Measurements from ENCODE around the gene PGAP3. TPM values are rescaled to one million over a fixed set of nuclear protein-coding genes. Genes with fewer than 3 reads are reported as not detected.

Gene PGAP3
- total and polyA plus RNA-seq, 2 donors, result 6.6 to 18.5 TPM

DNA sequence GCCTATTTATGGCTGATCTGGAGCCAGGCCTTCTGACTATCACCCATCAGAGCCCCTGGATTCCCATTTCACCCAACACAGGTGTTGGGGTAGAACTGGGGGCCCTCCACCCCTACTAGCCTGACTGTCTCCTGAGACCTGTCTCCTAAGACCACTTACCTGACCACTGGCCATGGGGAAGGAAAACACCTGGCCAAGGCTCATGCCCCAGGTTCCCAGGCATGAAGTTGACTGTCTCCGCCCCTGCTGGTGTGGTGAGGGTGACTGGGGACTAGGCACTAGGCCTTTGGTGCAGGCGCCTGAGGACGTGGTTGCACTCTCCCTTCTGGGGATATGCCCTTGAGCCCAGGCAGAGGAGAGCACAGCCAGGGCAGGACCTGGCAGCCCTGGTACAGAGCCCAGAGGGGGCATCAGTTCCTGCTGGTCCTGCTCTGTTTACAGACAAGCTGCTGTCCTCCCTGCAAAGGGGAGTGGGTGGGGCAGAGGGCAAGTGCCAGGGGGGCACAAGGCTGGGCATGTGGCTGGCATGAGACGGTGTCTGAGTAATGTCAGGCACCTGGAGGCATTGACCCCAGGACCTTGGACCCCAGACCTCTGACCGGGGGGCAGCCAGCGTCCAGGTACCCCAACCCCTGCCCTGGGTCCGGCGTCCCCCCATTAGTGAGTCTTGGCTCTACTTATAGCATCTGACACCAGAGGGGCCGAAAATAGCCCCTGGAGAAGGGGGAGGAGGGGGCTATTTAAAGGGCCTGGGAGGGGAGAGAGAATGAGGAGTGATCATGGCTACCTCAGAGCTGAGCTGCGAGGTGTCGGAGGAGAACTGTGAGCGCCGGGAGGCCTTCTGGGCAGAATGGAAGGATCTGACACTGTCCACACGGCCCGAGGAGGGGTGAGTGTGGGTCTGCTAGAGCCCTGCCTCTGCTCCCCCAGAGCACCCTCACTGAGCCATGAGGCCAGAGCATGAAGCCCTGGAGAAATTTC is 23.0 kb downstream of the PGAP3 start, which contains the start of gene TCAP:
Gene TCAP, plus strand, starts transcription at position 769 of the 981 bp plus-strand sequence. Its CDS starts 11 bp downstream, at position 780.
- Histone ChIP-seq H3K36me3 (ENCODE audit: control insufficient read depth in 2 of 2, insufficient read depth in 2 of 2, low read length in 1 of 2) (peaks cover 34 to 36% of the 10 kb centered on the region in 2 donors), H3K27ac (ENCODE audit: low read depth in 1 of 2, low read length in 1 of 2) (no peak within 1 kb of the TSS), H3K4me3 (ENCODE audit: low read length in 2 of 2) (no peak within 1 kb of the TSS), H3K27me3 (ENCODE audit: control insufficient read depth in 2 of 2, insufficient read depth in 1 of 2, low read length in 1 of 2) (peaks cover 35 to 54% of the 10 kb centered on the region in 2 donors), H3K4me1 (ENCODE audit: control insufficient read depth in 2 of 2, insufficient read depth in 2 of 2, low read length in 2 of 2) (peaks cover 6 to 29% of the 10 kb centered on the region in 2 donors), H3K9me3 (ENCODE audit: control insufficient read depth in 2 of 2, insufficient read depth in 1 of 2, low read length in 1 of 2) (peaks cover 0 to 7% of the 10 kb centered on the region in 2 donors)
- no peak for DNase-seq (ENCODE audit: low read depth in 6 of 9, low spot score in 9 of 9)
- WGBS, result 87% methylated on average over 15 of the region's 15 CpGs

- no peak overlapping the region for H3K4me3 ChIP-seq (ENCODE audit: low read length in 2 of 2)
- peaks cover 0 to 7% of the 10 kb centered on the region in 2 donors for H3K9me3 ChIP-seq (ENCODE audit: control insufficient read depth in 2 of 2, insufficient read depth in 1 of 2, low read length in 1 of 2)
- H3K27me3 ChIP-seq (ENCODE audit: control insufficient read depth in 2 of 2, insufficient read depth in 1 of 2, low read length in 1 of 2), result peaks cover 28 to 44% of the 10 kb centered on the region in 2 donors
- no peak for DNase-seq (ENCODE audit: low read depth in 6 of 9, low spot score in 9 of 9)
- 92% methylated on average over 17 of the region's 17 CpGs for WGBS
- H3K27ac ChIP-seq (ENCODE audit: low read depth in 1 of 2, low read length in 1 of 2), result no peak overlapping the region
- peaks cover 37 to 41% of the 10 kb centered on the region in 2 donors for H3K36me3 ChIP-seq (ENCODE audit: control insufficient read depth in 2 of 2, insufficient read depth in 2 of 2, low read length in 1 of 2)
- H3K4me1 ChIP-seq (ENCODE audit: control insufficient read depth in 2 of 2, insufficient read depth in 2 of 2, low read length in 2 of 2), result peaks cover 12 to 38% of the 10 kb centered on the region in 2 donors
Observed at GRCh38 chr17:39663688-39664580, 23.9 kb downstream of the PGAP3 start.

- no peak for DNase-seq (ENCODE audit: low read depth in 6 of 9, low spot score in 9 of 9)
- Histone ChIP-seq H3K9me3 (ENCODE audit: control insufficient read depth in 2 of 2, insufficient read depth in 1 of 2, low read length in 1 of 2) (peaks cover 0 to 7% of the 10 kb centered on the region in 2 donors), H3K27ac (ENCODE audit: low read depth in 1 of 2, low read length in 1 of 2) (no peak overlapping the region), H3K4me3 (ENCODE audit: low read length in 2 of 2) (no peak overlapping the region), H3K4me1 (ENCODE audit: control insufficient read depth in 2 of 2, insufficient read depth in 2 of 2, low read length in 2 of 2) (peaks cover 15 to 40% of the 10 kb centered on the region in 2 donors), H3K36me3 (ENCODE audit: control insufficient read depth in 2 of 2, insufficient read depth in 2 of 2, low read length in 1 of 2) (peaks cover 40 to 47% of the 10 kb centered on the region in 2 donors), H3K27me3 (ENCODE audit: control insufficient read depth in 2 of 2, insufficient read depth in 1 of 2, low read length in 1 of 2) (peaks cover 28 to 38% of the 10 kb centered on the region in 2 donors)
- 94% methylated on average over 4 of the region's 4 CpGs for WGBS
Observed at GRCh38 chr17:39663340-39663687, 24.5 kb downstream of the PGAP3 start.

- no peak for DNase-seq (ENCODE audit: low read depth in 6 of 9, low spot score in 9 of 9)
- peaks cover 24 to 32% of the 10 kb centered on the region in 2 donors for H3K27me3 ChIP-seq (ENCODE audit: control insufficient read depth in 2 of 2, insufficient read depth in 1 of 2, low read length in 1 of 2)
- H3K9me3 ChIP-seq (ENCODE audit: control insufficient read depth in 2 of 2, insufficient read depth in 1 of 2, low read length in 1 of 2), result peaks cover 0 to 7% of the 10 kb centered on the region in 2 donors
- H3K27ac ChIP-seq (ENCODE audit: low read depth in 1 of 2, low read length in 1 of 2), result no peak overlapping the region
- peaks cover 46 to 53% of the 10 kb centered on the region in 2 donors for H3K36me3 ChIP-seq (ENCODE audit: control insufficient read depth in 2 of 2, insufficient read depth in 2 of 2, low read length in 1 of 2)
- H3K4me3 ChIP-seq (ENCODE audit: low read length in 2 of 2), result no peak overlapping the region
- 97% methylated on average over 22 of the region's 22 CpGs for WGBS
- peaks cover 18 to 44% of the 10 kb centered on the region in 2 donors for H3K4me1 ChIP-seq (ENCODE audit: control insufficient read depth in 2 of 2, insufficient read depth in 2 of 2, low read length in 2 of 2)
Observed at GRCh38 chr17:39662551-39663339, 25.1 kb downstream of the PGAP3 start.

GRCh38 chr17:39661744-39662541 is 25.9 kb downstream of the PGAP3 start:
- Histone ChIP-seq H3K9me3 (ENCODE audit: control insufficient read depth in 2 of 2, insufficient read depth in 1 of 2, low read length in 1 of 2) (peaks cover 0 to 2% of the 10 kb centered on the region in 2 donors), H3K4me3 (ENCODE audit: low read length in 2 of 2) (no peak overlapping the region), H3K27me3 (ENCODE audit: control insufficient read depth in 2 of 2, insufficient read depth in 1 of 2, low read length in 1 of 2) (peaks cover 16 to 24% of the 10 kb centered on the region in 2 donors), H3K36me3 (ENCODE audit: control insufficient read depth in 2 of 2, insufficient read depth in 2 of 2, low read length in 1 of 2) (peaks cover 48 to 60% of the 10 kb centered on the region in 2 donors), H3K27ac (ENCODE audit: low read depth in 1 of 2, low read length in 1 of 2) (no peak overlapping the region), H3K4me1 (ENCODE audit: control insufficient read depth in 2 of 2, insufficient read depth in 2 of 2, low read length in 2 of 2) (peaks cover 19 to 39% of the 10 kb centered on the region in 2 donors)
- WGBS, result 97% methylated on average over 8 of the region's 8 CpGs
- no peak for DNase-seq (ENCODE audit: low read depth in 6 of 9, low spot score in 9 of 9)

DNA sequence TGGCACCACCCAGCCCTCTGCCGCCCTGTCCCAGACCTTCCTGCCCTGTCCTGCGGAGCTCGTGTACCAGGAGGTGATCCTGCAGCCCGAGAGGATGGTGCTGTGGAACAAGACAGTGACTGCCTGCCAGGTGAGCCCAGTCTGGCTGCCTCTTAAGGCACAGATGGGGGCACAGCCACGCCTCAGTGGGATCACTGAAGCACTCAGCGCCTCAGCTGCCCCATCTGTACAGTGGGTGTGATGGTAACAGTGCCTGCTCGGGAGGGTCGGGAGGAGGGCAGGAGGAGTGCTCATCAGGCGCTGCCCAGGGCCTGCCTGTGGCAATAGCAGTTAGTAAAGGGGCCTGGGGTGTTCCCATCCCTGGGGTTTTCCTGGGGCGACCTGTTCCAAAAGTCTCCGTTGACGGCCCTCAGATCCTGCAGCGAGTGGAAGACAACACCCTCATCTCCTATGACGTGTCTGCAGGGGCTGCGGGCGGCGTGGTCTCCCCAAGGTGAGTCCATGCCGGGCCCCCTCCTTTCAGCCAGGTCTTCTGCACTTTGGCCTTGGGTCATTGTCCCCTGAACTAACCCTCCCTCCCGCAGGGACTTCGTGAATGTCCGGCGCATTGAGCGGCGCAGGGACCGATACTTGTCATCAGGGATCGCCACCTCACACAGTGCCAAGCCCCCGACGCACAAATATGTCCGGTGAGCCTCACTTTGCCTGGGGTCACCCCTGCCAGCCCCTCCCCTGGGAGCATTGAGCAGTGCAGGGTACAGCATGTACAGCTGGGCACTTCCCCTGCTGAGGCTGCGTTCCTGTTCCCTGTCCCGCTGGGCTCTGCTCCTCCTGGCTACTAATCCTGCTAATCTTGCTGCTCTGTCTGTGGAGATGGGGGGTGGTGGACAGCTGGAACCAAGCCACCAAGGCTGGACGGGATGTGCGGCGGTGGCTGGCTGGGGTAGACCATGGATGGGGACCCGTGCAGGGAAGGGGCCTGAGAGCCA is 27.2 kb downstream of the PGAP3 start:
- peak overlapping the region in 1 of 2 donors; percentile 78 for H3K27ac ChIP-seq (ENCODE audit: low read depth in 1 of 2, low read length in 1 of 2)
- peaks cover 19 to 38% of the 10 kb centered on the region in 2 donors for H3K4me1 ChIP-seq (ENCODE audit: control insufficient read depth in 2 of 2, insufficient read depth in 2 of 2, low read length in 2 of 2)
- WGBS, result 98% methylated on average over 35 of the region's 35 CpGs
- peaks cover 54 to 69% of the 10 kb centered on the region in 2 donors for H3K36me3 ChIP-seq (ENCODE audit: control insufficient read depth in 2 of 2, insufficient read depth in 2 of 2, low read length in 1 of 2)
- H3K9me3 ChIP-seq (ENCODE audit: control insufficient read depth in 2 of 2, insufficient read depth in 1 of 2, low read length in 1 of 2), result no peaks in the 10 kb centered on the region
- H3K27me3 ChIP-seq (ENCODE audit: control insufficient read depth in 2 of 2, insufficient read depth in 1 of 2, low read length in 1 of 2), result peaks cover 4 to 12% of the 10 kb centered on the region in 2 donors
- no peak for DNase-seq (ENCODE audit: low read depth in 6 of 9, low spot score in 9 of 9)
- H3K4me3 ChIP-seq (ENCODE audit: low read length in 2 of 2), result no peak overlapping the region

GRCh38 chr17:39660011-39660360 is 27.9 kb downstream of the PGAP3 start:
- DNase-seq (ENCODE audit: low read depth in 6 of 9, low spot score in 9 of 9), result no peak
- H3K4me3 ChIP-seq (ENCODE audit: low read length in 2 of 2), result no peak overlapping the region
- 83% methylated on average over 5 of the region's 5 CpGs for WGBS

More at GRCh38 chr17:39660011-39660360, 27.9 kb downstream of the PGAP3 start:
- Histone ChIP-seq H3K4me1 (ENCODE audit: control insufficient read depth in 2 of 2, insufficient read depth in 2 of 2, low read length in 2 of 2) (peaks cover 19 to 38% of the 10 kb centered on the region in 2 donors), H3K36me3 (ENCODE audit: control insufficient read depth in 2 of 2, insufficient read depth in 2 of 2, low read length in 1 of 2) (peaks cover 57 to 69% of the 10 kb centered on the region in 2 donors), H3K27me3 (ENCODE audit: control insufficient read depth in 2 of 2, insufficient read depth in 1 of 2, low read length in 1 of 2) (peaks cover 0 to 5% of the 10 kb centered on the region in 2 donors), H3K27ac (ENCODE audit: low read depth in 1 of 2, low read length in 1 of 2) (peak overlapping the region; percentile 72 to 78), H3K9me3 (ENCODE audit: control insufficient read depth in 2 of 2, insufficient read depth in 1 of 2, low read length in 1 of 2) (no peaks in the 10 kb centered on the region)

Data from thymus (tissue), 11 donors.